GM12892 (cell line): Measurements from ENCODE around the gene CIP2A.

Source experiments
- POLR2A ChIP-seq: IDR thresholded peaks from 2 replicates; pipeline ENCODE4 v1.6.1; 2011; ENCODE audit warnings: low read depth, low read length, control low read depth
- TAF1 ChIP-seq: IDR thresholded peaks from 2 replicates; pipeline ENCODE4 v1.6.1; 2011; ENCODE audit warnings: low read depth, mild to moderate bottlenecking, control low read depth, low read length, borderline replicate concordance

GRCh38 chr3:108554913-108555571, 34.2 kb downstream of the CIP2A start:
- TF ChIP-seq TAF1, result no peak
- TF ChIP-seq POLR2A, result no peak
